ENCODE results near the gene PGAP2. TPM values are rescaled to one million over a fixed set of nuclear protein-coding genes. Genes with fewer than 3 reads are reported as not detected.

PGAP2 gene
- total RNA-seq, 6 donors from 2014 or later: 19.5 to 106 (median 25.2) TPM

GRCh38 chr11:3853899-3854659, 45.7 kb downstream of the PGAP2 start:
- Histone ChIP-seq H3K27me3 (no peaks in the 10 kb centered on the region), H3K9me3 (no peaks in the 10 kb centered on the region), H3K27ac (peak overlapping the region; percentile 93 to 99 (median 98)), H3K4me3 (peak overlapping the region in 3 of 4 donors; percentile 64 to 93 (median 86)), H3K4me1 (peaks cover 33 to 42% (median 37%) of the 10 kb centered on the region in 4 donors), H3K36me3 (no peaks in the 10 kb centered on the region)
- peak; percentile 38 to 45 for ATAC-seq (ENCODE audit: low FRiP score in 2 of 2)
- DNase-seq: peak in 1 of 2 donors; percentile 73
- WGBS, 2 donors: 56 to 63% methylated on average over 8 to 11 of the region's 11 CpGs
- TF ChIP-seq CTCF (IDR thresholded peaks at IDR 0.05): no peak
- TF ChIP-seq POLR2AphosphoS5 (IDR thresholded peaks at IDR 0.05): peak; percentile 21 to 27
- peak in 2 of 4 donors; percentile 9 to 12 for TF ChIP-seq POLR2A (IDR thresholded peaks at IDR 0.05)

GRCh38 chr11:3854660-3854976, 46.3 kb downstream of the PGAP2 start:
- H3K4me3 ChIP-seq: peak overlapping the region in 3 of 4 donors; percentile 64 to 93 (median 86)
- H3K4me1 ChIP-seq: peaks cover 39 to 47% (median 42%) of the 10 kb centered on the region in 4 donors
- no peaks in the 10 kb centered on the region for H3K9me3 ChIP-seq
- H3K36me3 ChIP-seq: no peaks in the 10 kb centered on the region
- no peak for TF ChIP-seq POLR2A (IDR thresholded peaks at IDR 0.05)
- no peak for TF ChIP-seq POLR2AphosphoS5 (IDR thresholded peaks at IDR 0.05)
- no peak for TF ChIP-seq CTCF (IDR thresholded peaks at IDR 0.05)
- no peak for TF ChIP-seq EP300 (IDR thresholded peaks at IDR 0.05)
- no peak for DNase-seq
- 18 to 22% methylated on average over 7 of the region's 7 CpGs for WGBS, 2 donors
- no peak for ATAC-seq (ENCODE audit: low FRiP score in 2 of 2)
- H3K27ac ChIP-seq: peak overlapping the region; percentile 93 to 99 (median 98)
- H3K27me3 ChIP-seq: no peaks in the 10 kb centered on the region

GRCh38 chr11:3854977-3855807, 46.8 kb downstream of the PGAP2 start, which contains the start of gene STIM1:
STIM1 (plus strand) TSS chr11:3855664; CDS start chr11:3856271, 607 bp downstream.
- DNase-seq: peak; percentile 97 to 98
- ATAC-seq (ENCODE audit: low FRiP score in 2 of 2): peak; percentile 96 to 97
- Histone ChIP-seq H3K27ac (peak within 1 kb of the TSS; percentile 93 to 99 (median 98)), H3K4me1 (peaks cover 43 to 50% (median 47%) of the 10 kb centered on the region in 4 donors), H3K27me3 (no peaks in the 10 kb centered on the region), H3K4me3 (peak within 1 kb of the TSS; percentile 64 to 93 (median 81)), H3K9me3 (no peaks in the 10 kb centered on the region), H3K36me3 (no peaks in the 10 kb centered on the region)
- WGBS, 2 donors: 0% methylated on average over 34 to 35 of the region's 87 CpGs
- TF ChIP-seq EP300 (IDR thresholded peaks at IDR 0.05): peak in 1 of 4 donors; percentile 31
- peak; percentile 92 to 95 for TF ChIP-seq POLR2AphosphoS5 (IDR thresholded peaks at IDR 0.05)
- TF ChIP-seq POLR2A (IDR thresholded peaks at IDR 0.05): peak in 3 of 4 donors; percentile 82 to 93 (median 89)
- peak; percentile 95 to 100 (median 99) for TF ChIP-seq CTCF (IDR thresholded peaks at IDR 0.05)

- Histone ChIP-seq H3K4me3 (peak overlapping the region; percentile 64 to 93 (median 81)), H3K36me3 (no peaks in the 10 kb centered on the region), H3K27me3 (no peaks in the 10 kb centered on the region), H3K27ac (peak overlapping the region; percentile 93 to 99 (median 98)), H3K4me1 (peaks cover 50 to 57% (median 54%) of the 10 kb centered on the region in 4 donors), H3K9me3 (no peaks in the 10 kb centered on the region)
- ATAC-seq (ENCODE audit: low FRiP score in 2 of 2): peak; percentile 20 to 42
- TF ChIP-seq POLR2AphosphoS5 (IDR thresholded peaks at IDR 0.05): no peak
- no peak for TF ChIP-seq CTCF (IDR thresholded peaks at IDR 0.05)
- no peak for TF ChIP-seq POLR2A (IDR thresholded peaks at IDR 0.05)
- TF ChIP-seq EP300 (IDR thresholded peaks at IDR 0.05): no peak
- 0 to 7% methylated on average over 22 to 36 of the region's 40 CpGs for WGBS, 2 donors
- peak in 1 of 2 donors; percentile 65 for DNase-seq
These were observed 47.6 kb downstream of the PGAP2 start for GRCh38 chr11:3855808-3856491.

Measured in upper lobe of left lung (tissue), 6 donors.